NT2/D1 (cell line): ENCODE measurements around the gene PRKAA1.

Experiments
- SUZ12 ChIP-seq: IDR thresholded peaks from 2 replicates; pipeline ENCODE4 v1.6.1; 2011; ENCODE audit not compliant: insufficient read length, insufficient read depth; ENCODE audit errors: extremely low read depth
- YY1 ChIP-seq: IDR thresholded peaks from 2 replicates; pipeline ENCODE4 v1.6.1; 2011; ENCODE audit not compliant: insufficient read length, insufficient read depth
- ZNF274 ChIP-seq: IDR thresholded peaks from 2 replicates; pipeline ENCODE4 v1.6.1; 2011; ENCODE audit warnings: mild to moderate bottlenecking, low read depth, low read length

- TF ChIP-seq ZNF274 = no peak
- TF ChIP-seq YY1 = no peak
- TF ChIP-seq SUZ12 = no peak
Measured at GRCh38 chr5:40832345-40832744, 34.2 kb upstream of the PRKAA1 start.
